WTC11 (cell line): ENCODE measurements around the gene ABCB8. TPM values are rescaled to one million over a fixed set of nuclear protein-coding genes. Genes with fewer than 3 reads are reported as not detected.

Experiments used
- ATAC-seq: fragments of 200-7000 bp; cut with Tn5 transposase; 2 replicates; pipeline ENCODE4 v1.10.0; 2021; ENCODE audit warnings: mild to moderate bottlenecking, moderate library complexity
- CTCF ChIA-PET: fragments of 300-600 bp; sonication (Branson Sonifier 250); formaldehyde crosslinking; loops from one replicate; lab custom pipeline; 2021; ENCODE audit warnings: antibody characterized with exemption; lab: Charles Lee
- POLR2A ChIA-PET: fragments of 350-600 bp; sonication (Branson Sonifier 250); formaldehyde crosslinking; loops from one replicate; lab custom pipeline; 2021; ENCODE audit warnings: antibody characterized with exemption; lab: Charles Lee
- DNase-seq: peaks from one replicate; pipeline ENCODE4 v3.0.0; 2021; ENCODE audit warnings: low spot score
- H3K27ac Mint-ChIP-seq: 2 replicates; pipeline ENCODE4 v1.8.0; 2021; ENCODE audit warnings: mixed read lengths
- H3K27me3 Mint-ChIP-seq: 2 replicates; pipeline ENCODE4 v1.8.0; 2021; ENCODE audit warnings: low read depth, mild to moderate bottlenecking, moderate library complexity, mixed read lengths
- H3K36me3 Mint-ChIP-seq: 2 replicates; pipeline ENCODE4 v1.8.0; 2021; ENCODE audit warnings: mixed read lengths
- H3K4me1 Mint-ChIP-seq: 2 replicates; pipeline ENCODE4 v1.8.0; 2022; ENCODE audit warnings: mixed read lengths
- H3K4me3 Mint-ChIP-seq: 2 replicates; pipeline ENCODE4 v1.8.0; 2021; ENCODE audit warnings: mild to moderate bottlenecking, moderate library complexity, mixed read lengths
- H3K9me3 Mint-ChIP-seq: 2 replicates; pipeline ENCODE4 v1.8.0; 2021; ENCODE audit warnings: mixed read lengths
- ATF3 ChIP-seq: sonication (generic); formaldehyde crosslinking; conservative IDR thresholded peaks from 2 replicates; pipeline ENCODE4 v1.8.1; 2022; ENCODE audit warnings: mild to moderate bottlenecking, missing genetic modification reagents
- ERG ChIP-seq: fragments of 250-450 bp; sonication (Bioruptor Pico); IDR thresholded peaks from 2 replicates; pipeline ENCODE4 v1.8.0; 2021; ENCODE audit warnings: mild to moderate bottlenecking
- FOXK1 ChIP-seq: sonication (generic); formaldehyde crosslinking; IDR thresholded peaks from 2 replicates; pipeline ENCODE4 v1.8.0; 2022; ENCODE audit warnings: mild to moderate bottlenecking, moderate library complexity, missing genetic modification reagents
- FOXP1 ChIP-seq: sonication (generic); formaldehyde crosslinking; IDR thresholded peaks from 2 replicates; pipeline ENCODE4 v1.8.0; 2022; ENCODE audit warnings: missing genetic modification reagents, mild to moderate bottlenecking, moderate library complexity, borderline replicate concordance
- SP1 ChIP-seq: sonication (generic); formaldehyde crosslinking; conservative IDR thresholded peaks from 2 replicates; pipeline ENCODE4 v1.8.1; 2022; ENCODE audit warnings: missing genetic modification reagents
- ZNF232 ChIP-seq: sonication (generic); formaldehyde crosslinking; IDR thresholded peaks from 2 replicates; pipeline ENCODE4 v1.8.0; 2022; ENCODE audit warnings: mild to moderate bottlenecking, missing genetic modification reagents
- ZNF671 ChIP-seq: fragments of 250-450 bp; sonication (Bioruptor Pico); IDR thresholded peaks from 2 replicates; pipeline ENCODE4 v1.8.0; 2021; ENCODE audit warnings: mild to moderate bottlenecking
- total RNA-seq: library from RNA; stranded (reverse); gene quantifications from 3 replicates; pipeline ENCODE4 v1.2.3, GENCODE V29; 2021
- TF ChIP-seq, protein P1 (sequence below): sonication (generic); formaldehyde crosslinking; IDR thresholded peaks from 2 replicates; pipeline ENCODE4 v1.8.0; 2023; ENCODE audit warnings: missing genetic modification reagents, mild to moderate bottlenecking, borderline replicate concordance
- TF ChIP-seq, protein P2 (sequence below): sonication (generic); formaldehyde crosslinking; IDR thresholded peaks from 2 replicates; pipeline ENCODE4 v1.8.1; 2023; ENCODE audit warnings: mild to moderate bottlenecking, moderate library complexity, missing genetic modification reagents
- TF ChIP-seq, protein P3 (sequence below): fragments of 200-600 bp; IDR thresholded peaks from 2 replicates; pipeline ENCODE4 v1.8.0; 2022; ENCODE audit warnings: antibody characterized with exemption
- TF ChIP-seq, protein P4 (sequence below): sonication (generic); formaldehyde crosslinking; conservative IDR thresholded peaks from 2 replicates; pipeline ENCODE4 v1.8.1; 2023; ENCODE audit warnings: mild to moderate bottlenecking, low read depth, missing genetic modification reagents, moderate library complexity

ABCB8 gene
- total RNA-seq, 1 experiment from 2014 or later, result 35.9 TPM

- TF ChIP-seq FOXK1 (CRISPR knock-in tag) (peak; percentile 21; the same call in 1 of the 2 replicates), FOXP1 (CRISPR knock-in tag) (peak; percentile 24; the same call in 1 of the 2 replicates), ATF3 (CRISPR knock-in tag) (no peak), ZNF671 (CRISPR knock-in tag) (no peak), ERG (no peak), ZNF232 (CRISPR knock-in tag) (0 out of 2 replicates have a peak, but pooled peaks have one; percentile 42), SP1 (0 out of 2 replicates have a peak, but pooled peaks have one; percentile 35)
- TF ChIP-seq, protein P1, sequence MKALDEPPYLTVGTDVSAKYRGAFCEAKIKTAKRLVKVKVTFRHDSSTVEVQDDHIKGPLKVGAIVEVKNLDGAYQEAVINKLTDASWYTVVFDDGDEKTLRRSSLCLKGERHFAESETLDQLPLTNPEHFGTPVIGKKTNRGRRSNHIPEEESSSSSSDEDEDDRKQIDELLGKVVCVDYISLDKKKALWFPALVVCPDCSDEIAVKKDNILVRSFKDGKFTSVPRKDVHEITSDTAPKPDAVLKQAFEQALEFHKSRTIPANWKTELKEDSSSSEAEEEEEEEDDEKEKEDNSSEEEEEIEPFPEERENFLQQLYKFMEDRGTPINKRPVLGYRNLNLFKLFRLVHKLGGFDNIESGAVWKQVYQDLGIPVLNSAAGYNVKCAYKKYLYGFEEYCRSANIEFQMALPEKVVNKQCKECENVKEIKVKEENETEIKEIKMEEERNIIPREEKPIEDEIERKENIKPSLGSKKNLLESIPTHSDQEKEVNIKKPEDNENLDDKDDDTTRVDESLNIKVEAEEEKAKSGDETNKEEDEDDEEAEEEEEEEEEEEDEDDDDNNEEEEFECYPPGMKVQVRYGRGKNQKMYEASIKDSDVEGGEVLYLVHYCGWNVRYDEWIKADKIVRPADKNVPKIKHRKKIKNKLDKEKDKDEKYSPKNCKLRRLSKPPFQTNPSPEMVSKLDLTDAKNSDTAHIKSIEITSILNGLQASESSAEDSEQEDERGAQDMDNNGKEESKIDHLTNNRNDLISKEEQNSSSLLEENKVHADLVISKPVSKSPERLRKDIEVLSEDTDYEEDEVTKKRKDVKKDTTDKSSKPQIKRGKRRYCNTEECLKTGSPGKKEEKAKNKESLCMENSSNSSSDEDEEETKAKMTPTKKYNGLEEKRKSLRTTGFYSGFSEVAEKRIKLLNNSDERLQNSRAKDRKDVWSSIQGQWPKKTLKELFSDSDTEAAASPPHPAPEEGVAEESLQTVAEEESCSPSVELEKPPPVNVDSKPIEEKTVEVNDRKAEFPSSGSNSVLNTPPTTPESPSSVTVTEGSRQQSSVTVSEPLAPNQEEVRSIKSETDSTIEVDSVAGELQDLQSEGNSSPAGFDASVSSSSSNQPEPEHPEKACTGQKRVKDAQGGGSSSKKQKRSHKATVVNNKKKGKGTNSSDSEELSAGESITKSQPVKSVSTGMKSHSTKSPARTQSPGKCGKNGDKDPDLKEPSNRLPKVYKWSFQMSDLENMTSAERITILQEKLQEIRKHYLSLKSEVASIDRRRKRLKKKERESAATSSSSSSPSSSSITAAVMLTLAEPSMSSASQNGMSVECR (CRISPR knock-in tag), result no peak
- TF ChIP-seq, protein P2, sequence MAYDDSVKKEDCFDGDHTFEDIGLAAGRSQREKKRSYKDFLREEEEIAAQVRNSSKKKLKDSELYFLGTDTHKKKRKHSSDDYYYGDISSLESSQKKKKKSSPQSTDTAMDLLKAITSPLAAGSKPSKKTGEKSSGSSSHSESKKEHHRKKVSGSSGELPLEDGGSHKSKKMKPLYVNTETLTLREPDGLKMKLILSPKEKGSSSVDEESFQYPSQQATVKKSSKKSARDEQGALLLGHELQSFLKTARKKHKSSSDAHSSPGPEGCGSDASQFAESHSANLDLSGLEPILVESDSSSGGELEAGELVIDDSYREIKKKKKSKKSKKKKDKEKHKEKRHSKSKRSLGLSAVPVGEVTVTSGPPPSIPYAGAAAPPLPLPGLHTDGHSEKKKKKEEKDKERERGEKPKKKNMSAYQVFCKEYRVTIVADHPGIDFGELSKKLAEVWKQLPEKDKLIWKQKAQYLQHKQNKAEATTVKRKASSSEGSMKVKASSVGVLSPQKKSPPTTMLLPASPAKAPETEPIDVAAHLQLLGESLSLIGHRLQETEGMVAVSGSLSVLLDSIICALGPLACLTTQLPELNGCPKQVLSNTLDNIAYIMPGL (CRISPR knock-in tag), result no peak
- TF ChIP-seq, protein P3, sequence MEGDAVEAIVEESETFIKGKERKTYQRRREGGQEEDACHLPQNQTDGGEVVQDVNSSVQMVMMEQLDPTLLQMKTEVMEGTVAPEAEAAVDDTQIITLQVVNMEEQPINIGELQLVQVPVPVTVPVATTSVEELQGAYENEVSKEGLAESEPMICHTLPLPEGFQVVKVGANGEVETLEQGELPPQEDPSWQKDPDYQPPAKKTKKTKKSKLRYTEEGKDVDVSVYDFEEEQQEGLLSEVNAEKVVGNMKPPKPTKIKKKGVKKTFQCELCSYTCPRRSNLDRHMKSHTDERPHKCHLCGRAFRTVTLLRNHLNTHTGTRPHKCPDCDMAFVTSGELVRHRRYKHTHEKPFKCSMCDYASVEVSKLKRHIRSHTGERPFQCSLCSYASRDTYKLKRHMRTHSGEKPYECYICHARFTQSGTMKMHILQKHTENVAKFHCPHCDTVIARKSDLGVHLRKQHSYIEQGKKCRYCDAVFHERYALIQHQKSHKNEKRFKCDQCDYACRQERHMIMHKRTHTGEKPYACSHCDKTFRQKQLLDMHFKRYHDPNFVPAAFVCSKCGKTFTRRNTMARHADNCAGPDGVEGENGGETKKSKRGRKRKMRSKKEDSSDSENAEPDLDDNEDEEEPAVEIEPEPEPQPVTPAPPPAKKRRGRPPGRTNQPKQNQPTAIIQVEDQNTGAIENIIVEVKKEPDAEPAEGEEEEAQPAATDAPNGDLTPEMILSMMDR, result peak; percentile 92
- TF ChIP-seq, protein P4, sequence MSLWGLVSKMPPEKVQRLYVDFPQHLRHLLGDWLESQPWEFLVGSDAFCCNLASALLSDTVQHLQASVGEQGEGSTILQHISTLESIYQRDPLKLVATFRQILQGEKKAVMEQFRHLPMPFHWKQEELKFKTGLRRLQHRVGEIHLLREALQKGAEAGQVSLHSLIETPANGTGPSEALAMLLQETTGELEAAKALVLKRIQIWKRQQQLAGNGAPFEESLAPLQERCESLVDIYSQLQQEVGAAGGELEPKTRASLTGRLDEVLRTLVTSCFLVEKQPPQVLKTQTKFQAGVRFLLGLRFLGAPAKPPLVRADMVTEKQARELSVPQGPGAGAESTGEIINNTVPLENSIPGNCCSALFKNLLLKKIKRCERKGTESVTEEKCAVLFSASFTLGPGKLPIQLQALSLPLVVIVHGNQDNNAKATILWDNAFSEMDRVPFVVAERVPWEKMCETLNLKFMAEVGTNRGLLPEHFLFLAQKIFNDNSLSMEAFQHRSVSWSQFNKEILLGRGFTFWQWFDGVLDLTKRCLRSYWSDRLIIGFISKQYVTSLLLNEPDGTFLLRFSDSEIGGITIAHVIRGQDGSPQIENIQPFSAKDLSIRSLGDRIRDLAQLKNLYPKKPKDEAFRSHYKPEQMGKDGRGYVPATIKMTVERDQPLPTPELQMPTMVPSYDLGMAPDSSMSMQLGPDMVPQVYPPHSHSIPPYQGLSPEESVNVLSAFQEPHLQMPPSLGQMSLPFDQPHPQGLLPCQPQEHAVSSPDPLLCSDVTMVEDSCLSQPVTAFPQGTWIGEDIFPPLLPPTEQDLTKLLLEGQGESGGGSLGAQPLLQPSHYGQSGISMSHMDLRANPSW (CRISPR knock-in tag), result no peak
- Mint-ChIP-seq H3K27ac (no peak overlapping the region), H3K4me3 (peak overlapping the region; percentile 71), H3K36me3 (peaks cover 12% of the 10 kb centered on the region), H3K27me3 (peaks cover 32% of the 10 kb centered on the region), H3K9me3 (peaks cover 15% of the 10 kb centered on the region), H3K4me1 (peaks cover 32% of the 10 kb centered on the region)
- DNase-seq (peak; percentile 93), ATAC-seq (peak; percentile 68)
- ChIA-PET POLR2A (interaction anchor here (0.6 to 0.9 kb wide), 3 partner anchors 8 to 20 kb away, joined by 3 to 5 read pairs (median 3); no protein-coding TSS in a partner anchor), CTCF (interaction anchor here (0.6 to 3.3 kb wide), 41 partner anchors 9 to 620 kb away, joined by 3 to 37 read pairs (median 4); partner anchors contain the start of genes FASTK, TMEM176A and TMEM176B)
These were observed 39.7 kb upstream of the ABCB8 start for GRCh38 chr7:150988230-150989226.
